Fibroblast of villous mesenchyme (primary cell): ENCODE measurements around the gene TMSB15A. TPM values are rescaled to one million over a fixed set of nuclear protein-coding genes. Genes with fewer than 3 reads are reported as not detected.
"Not testable (repeated sequence)": the region's sequence is repeated elsewhere in the genome, so short reads cannot be mapped to it uniquely, and the experiment has no call there.

Experiments used
- DNase-seq: peaks from one replicate; pipeline ENCODE4 v3.0.0-alpha.2; 2010; ENCODE audit warnings: low read depth
- H3K4me3 ChIP-seq: 2 replicates; pipeline ENCODE4 v1.5.1; 2011; ENCODE audit warnings: low read depth, mild to moderate bottlenecking, low read length
- total RNA-seq: library from RNA; depleted of rRNA; stranded (reverse); fragments of >200 nt; gene quantifications from 2 replicates; pipeline ENCODE4 v1.2.3, GENCODE V29; 2012
- TF ChIP-seq, protein P1 (sequence below): IDR thresholded peaks from 2 replicates; pipeline ENCODE4 v1.5.1; 2012; ENCODE audit warnings: low read depth, mild to moderate bottlenecking, low read length; ENCODE audit not compliant: insufficient read depth

The TMSB15A gene
- total RNA-seq: 1.7 and 3.9 TPM in 2 replicates

DNA sequence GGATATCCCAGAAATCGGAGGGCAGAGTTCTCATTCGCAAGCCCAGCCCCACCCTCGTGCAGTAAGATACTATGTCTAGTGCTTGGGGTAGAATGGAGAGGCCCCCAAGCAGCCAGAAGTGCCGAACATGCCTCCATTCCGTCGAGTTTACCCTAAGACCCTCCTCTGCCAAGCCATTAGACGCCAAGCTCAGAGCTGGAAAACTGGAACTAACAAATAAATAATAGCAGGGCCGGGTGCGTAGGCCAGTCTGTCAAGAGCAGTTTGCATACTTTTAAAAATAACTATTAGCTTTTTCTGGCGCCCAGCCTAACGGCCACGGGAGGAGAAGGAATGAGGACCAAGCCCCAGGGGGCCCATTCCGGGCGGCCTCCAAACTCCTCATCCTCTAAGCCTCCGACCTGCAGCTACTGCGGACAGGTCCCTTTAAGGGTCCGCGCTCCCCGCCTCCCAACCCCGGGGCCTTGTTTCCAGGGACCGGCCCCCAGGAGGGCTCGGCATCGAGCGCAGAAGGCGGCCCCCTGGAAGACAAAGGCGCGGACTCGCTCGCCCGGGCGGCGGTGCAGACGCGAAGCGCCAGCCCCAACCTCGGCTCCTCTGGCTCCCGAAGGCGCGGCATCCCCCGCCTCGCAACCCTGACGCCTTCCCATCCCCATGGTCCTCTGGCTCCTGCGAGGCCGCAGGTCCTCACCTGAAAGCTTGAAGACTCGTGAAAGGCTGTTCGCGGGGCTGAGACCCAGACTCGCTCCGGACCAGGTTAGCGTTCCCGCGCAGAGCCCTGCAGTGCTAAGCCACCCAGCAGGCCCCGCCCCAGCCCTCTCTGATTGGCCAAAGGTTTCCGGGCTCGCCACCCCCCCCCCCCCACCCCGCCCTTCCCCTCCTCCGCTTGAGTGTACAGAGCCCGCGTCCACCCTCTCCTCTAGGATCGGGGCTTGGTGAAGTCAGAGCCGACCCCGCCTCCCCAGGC lies at the start of gene TMSB15A:
TMSB15A (minus strand) TSS at position 765 of the 967 bp plus-strand sequence.
- peak within 1 kb of the TSS; percentile 51 for H3K4me3 ChIP-seq
- TF ChIP-seq, protein P1, sequence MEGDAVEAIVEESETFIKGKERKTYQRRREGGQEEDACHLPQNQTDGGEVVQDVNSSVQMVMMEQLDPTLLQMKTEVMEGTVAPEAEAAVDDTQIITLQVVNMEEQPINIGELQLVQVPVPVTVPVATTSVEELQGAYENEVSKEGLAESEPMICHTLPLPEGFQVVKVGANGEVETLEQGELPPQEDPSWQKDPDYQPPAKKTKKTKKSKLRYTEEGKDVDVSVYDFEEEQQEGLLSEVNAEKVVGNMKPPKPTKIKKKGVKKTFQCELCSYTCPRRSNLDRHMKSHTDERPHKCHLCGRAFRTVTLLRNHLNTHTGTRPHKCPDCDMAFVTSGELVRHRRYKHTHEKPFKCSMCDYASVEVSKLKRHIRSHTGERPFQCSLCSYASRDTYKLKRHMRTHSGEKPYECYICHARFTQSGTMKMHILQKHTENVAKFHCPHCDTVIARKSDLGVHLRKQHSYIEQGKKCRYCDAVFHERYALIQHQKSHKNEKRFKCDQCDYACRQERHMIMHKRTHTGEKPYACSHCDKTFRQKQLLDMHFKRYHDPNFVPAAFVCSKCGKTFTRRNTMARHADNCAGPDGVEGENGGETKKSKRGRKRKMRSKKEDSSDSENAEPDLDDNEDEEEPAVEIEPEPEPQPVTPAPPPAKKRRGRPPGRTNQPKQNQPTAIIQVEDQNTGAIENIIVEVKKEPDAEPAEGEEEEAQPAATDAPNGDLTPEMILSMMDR: no peak
- DNase-seq: peak; percentile 19

- TF ChIP-seq, protein P1: no peak
- no peak overlapping the region for H3K4me3 ChIP-seq
- no peak for DNase-seq
These were observed 44.0 kb upstream of the TMSB15A start for GRCh38 chrX:102560423-102561068.

- no peak overlapping the region for H3K4me3 ChIP-seq
- TF ChIP-seq, protein P1: no peak
- DNase-seq: no peak
These were observed 42.1 kb upstream of the TMSB15A start for GRCh38 chrX:102558607-102559006.

DNA sequence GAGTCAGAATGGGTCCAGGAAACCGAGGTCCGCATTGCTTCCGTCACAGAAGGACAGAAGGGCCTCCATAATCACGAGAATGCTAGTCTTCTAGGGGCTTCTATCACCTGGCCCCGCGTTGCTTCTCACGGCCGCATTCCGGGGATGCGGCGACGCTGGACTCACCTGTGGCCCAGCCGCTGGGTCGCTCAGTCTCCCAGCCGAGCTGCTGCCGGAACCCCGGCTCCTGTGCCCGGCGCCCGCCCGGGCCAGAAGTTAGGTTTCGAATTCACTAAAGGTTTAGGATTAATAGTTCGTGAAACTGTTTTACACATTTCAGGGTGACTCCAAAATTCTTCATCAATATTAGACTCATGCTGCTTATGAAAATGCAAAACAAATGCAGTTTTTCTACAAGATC lies 31.7 kb upstream of the TMSB15A start:
- no peak for DNase-seq
- TF ChIP-seq, protein P1: no peak
- no peak overlapping the region for H3K4me3 ChIP-seq

- no peak for DNase-seq
- peak overlapping the region; percentile 26 for H3K4me3 ChIP-seq
- TF ChIP-seq, protein P1: no peak
These were observed 30.4 kb upstream of the TMSB15A start for GRCh38 chrX:102546828-102547493.

- DNase-seq: not testable (repeated sequence)
These were observed 29.6 kb upstream of the TMSB15A start for GRCh38 chrX:102546175-102546574.

DNA sequence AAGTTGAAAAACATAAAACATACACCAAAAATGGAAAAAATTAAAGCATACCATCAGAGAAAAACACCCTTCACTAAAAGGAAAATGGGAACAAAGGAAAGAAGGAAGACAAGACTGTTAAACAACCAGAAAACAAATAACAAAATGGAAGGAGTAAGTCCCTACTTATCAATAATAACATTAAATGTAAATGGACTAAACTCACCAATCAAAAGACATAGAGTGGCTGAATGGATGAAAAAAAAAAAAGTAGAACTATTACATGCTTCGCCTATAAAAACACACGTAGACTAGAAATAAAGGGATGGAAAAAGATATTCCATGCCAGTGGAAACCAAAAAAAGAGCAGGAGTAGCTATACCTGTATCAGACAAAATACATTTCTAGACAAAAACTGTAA lies 19.4 kb upstream of the TMSB15A start:
- TF ChIP-seq, protein P1: no peak
- no peak overlapping the region for H3K4me3 ChIP-seq
- DNase-seq: no peak

More at GRCh38 chrX:102546175-102546574, 29.6 kb upstream of the TMSB15A start:
- not testable (repeated sequence) for H3K4me3 ChIP-seq
